ENCODE data around the gene SMG7.

The SMG7 gene

GRCh38 chr1:183546427-183546826, 74.1 kb downstream of the SMG7 start:
- H3K4me1 ChIP-seq = peaks cover 5% of the 10 kb centered on the region; the same call in 1 of the 2 replicates
- peaks cover 92% of the 10 kb centered on the region for H3K36me3 ChIP-seq (replicated peaks)
- no peak for DNase-seq (ENCODE audit: low spot score in 2 of 2)
- H3K27me3 ChIP-seq (ENCODE audit: low read depth) = no peaks in the 10 kb centered on the region
- H3K9me3 ChIP-seq = no peaks in the 10 kb centered on the region
- in situ Hi-C loops (cut with MboI; ENCODE audit: low sequenced_read_pairs) = no loop called here
- no peak overlapping the region for H3K4me3 ChIP-seq

GRCh38 chr1:183548116-183548515, 75.8 kb downstream of the SMG7 start:
- no peak for DNase-seq (ENCODE audit: low spot score in 2 of 2)
- no peak overlapping the region for H3K4me3 ChIP-seq
- H3K9me3 ChIP-seq = no peaks in the 10 kb centered on the region
- in situ Hi-C loops (cut with MboI; ENCODE audit: low sequenced_read_pairs) = no loop called here
- H3K27me3 ChIP-seq (ENCODE audit: low read depth) = no peaks in the 10 kb centered on the region
- H3K4me1 ChIP-seq = peaks cover 5% of the 10 kb centered on the region; the same call in 1 of the 2 replicates
- H3K36me3 ChIP-seq (replicated peaks) = peaks cover 94% of the 10 kb centered on the region

GRCh38 chr1:183550915-183551314, 78.6 kb downstream of the SMG7 start:
- H3K27me3 ChIP-seq (ENCODE audit: low read depth) = no peaks in the 10 kb centered on the region
- H3K4me3 ChIP-seq = no peak overlapping the region
- H3K36me3 ChIP-seq (replicated peaks) = peaks cover 78% of the 10 kb centered on the region
- in situ Hi-C loops (cut with MboI; ENCODE audit: low sequenced_read_pairs) = no loop called here
- H3K4me1 ChIP-seq = 0 out of 2 replicates have a peak, but pooled peaks cover 5% of the 10 kb centered on the region
- H3K9me3 ChIP-seq = no peaks in the 10 kb centered on the region
- no peak for DNase-seq (ENCODE audit: low spot score in 2 of 2)

GRCh38 chr1:183551924-183552323, 79.6 kb downstream of the SMG7 start:
- Histone ChIP-seq H3K9me3 (no peaks in the 10 kb centered on the region), H3K4me1 (no peaks in the 10 kb centered on the region), H3K36me3 (replicated peaks) (peaks cover 69% of the 10 kb centered on the region), H3K4me3 (no peak overlapping the region), H3K27me3 (ENCODE audit: low read depth) (no peaks in the 10 kb centered on the region)
- in situ Hi-C loops (cut with MboI; ENCODE audit: low sequenced_read_pairs) = no loop called here
- no peak for DNase-seq (ENCODE audit: low spot score in 2 of 2)

DNA sequence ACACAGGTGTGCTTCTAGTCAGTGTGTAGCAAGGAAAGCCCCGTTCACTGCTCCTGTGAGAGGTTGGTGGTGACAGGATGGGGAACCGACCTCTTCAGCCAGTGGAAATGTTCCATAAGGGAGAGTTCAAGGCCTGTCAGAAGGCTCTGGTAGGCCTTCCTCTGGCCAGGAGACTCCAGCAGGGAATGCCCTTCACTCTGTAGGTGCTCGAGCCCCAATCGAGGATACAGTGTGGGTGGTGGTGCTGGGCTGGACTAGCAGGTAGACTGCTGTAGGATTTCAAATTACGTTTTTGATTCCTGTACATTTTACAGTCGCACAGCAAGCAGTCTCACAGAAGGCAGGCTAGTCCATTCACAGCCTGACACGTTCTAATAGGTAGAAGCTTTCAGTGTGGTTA, 80.1 kb downstream of the SMG7 start:
- in situ Hi-C loops (cut with MboI; ENCODE audit: low sequenced_read_pairs) = no loop called here
- H3K4me1 ChIP-seq = no peaks in the 10 kb centered on the region
- no peaks in the 10 kb centered on the region for H3K9me3 ChIP-seq
- H3K36me3 ChIP-seq (replicated peaks) = peaks cover 65% of the 10 kb centered on the region
- H3K27me3 ChIP-seq (ENCODE audit: low read depth) = no peaks in the 10 kb centered on the region
- no peak overlapping the region for H3K4me3 ChIP-seq
- no peak for DNase-seq (ENCODE audit: low spot score in 2 of 2)

- H3K36me3 ChIP-seq (replicated peaks) = peaks cover 60% of the 10 kb centered on the region
- H3K27me3 ChIP-seq (ENCODE audit: low read depth) = no peaks in the 10 kb centered on the region
- H3K4me1 ChIP-seq = no peaks in the 10 kb centered on the region
- no peak overlapping the region for H3K4me3 ChIP-seq
- H3K9me3 ChIP-seq = no peaks in the 10 kb centered on the region
- no peak for DNase-seq (ENCODE audit: low spot score in 2 of 2)
- in situ Hi-C loops (cut with MboI; ENCODE audit: low sequenced_read_pairs) = no loop called here
Observed at GRCh38 chr1:183552891-183553290, 80.6 kb downstream of the SMG7 start.

- Histone ChIP-seq H3K36me3 (replicated peaks) (peaks cover 56% of the 10 kb centered on the region), H3K4me3 (no peak overlapping the region), H3K9me3 (no peaks in the 10 kb centered on the region), H3K27me3 (ENCODE audit: low read depth) (no peaks in the 10 kb centered on the region), H3K4me1 (no peaks in the 10 kb centered on the region)
- no peak for DNase-seq (ENCODE audit: low spot score in 2 of 2)
- in situ Hi-C loops (cut with MboI; ENCODE audit: low sequenced_read_pairs) = no loop called here
Observed at GRCh38 chr1:183553331-183553730, 81.0 kb downstream of the SMG7 start.

- Histone ChIP-seq H3K36me3 (replicated peaks) (peaks cover 51% of the 10 kb centered on the region), H3K9me3 (no peaks in the 10 kb centered on the region), H3K27me3 (ENCODE audit: low read depth) (no peaks in the 10 kb centered on the region), H3K4me3 (no peak overlapping the region), H3K4me1 (no peaks in the 10 kb centered on the region)
- no peak for DNase-seq (ENCODE audit: low spot score in 2 of 2)
- in situ Hi-C loops (cut with MboI; ENCODE audit: low sequenced_read_pairs) = no loop called here
Observed at GRCh38 chr1:183553764-183554163, 81.5 kb downstream of the SMG7 start.

GRCh38 chr1:183554577-183554976, 82.3 kb downstream of the SMG7 start:
- in situ Hi-C loops (cut with MboI; ENCODE audit: low sequenced_read_pairs) = no loop called here
- no peak for DNase-seq (ENCODE audit: low spot score in 2 of 2)
- Histone ChIP-seq H3K4me1 (no peaks in the 10 kb centered on the region), H3K36me3 (replicated peaks) (peaks cover 43% of the 10 kb centered on the region), H3K27me3 (ENCODE audit: low read depth) (no peaks in the 10 kb centered on the region), H3K4me3 (no peak overlapping the region), H3K9me3 (no peaks in the 10 kb centered on the region)

GRCh38 chr1:183559061-183559460, 86.8 kb downstream of the SMG7 start:
- in situ Hi-C loops (cut with MboI; ENCODE audit: low sequenced_read_pairs) = no loop called here
- no peaks in the 10 kb centered on the region for H3K4me1 ChIP-seq
- no peak overlapping the region for H3K4me3 ChIP-seq
- no peaks in the 10 kb centered on the region for H3K9me3 ChIP-seq
- H3K27me3 ChIP-seq (ENCODE audit: low read depth) = no peaks in the 10 kb centered on the region
- no peak for DNase-seq (ENCODE audit: low spot score in 2 of 2)
- H3K36me3 ChIP-seq (replicated peaks) = peaks cover 9% of the 10 kb centered on the region; the same call in 1 of the 2 replicates

- Histone ChIP-seq H3K4me1 (no peaks in the 10 kb centered on the region), H3K36me3 (replicated peaks) (no peaks in the 10 kb centered on the region), H3K27me3 (ENCODE audit: low read depth) (no peaks in the 10 kb centered on the region), H3K9me3 (no peaks in the 10 kb centered on the region), H3K4me3 (no peak overlapping the region)
- in situ Hi-C loops (cut with MboI; ENCODE audit: low sequenced_read_pairs) = no loop called here
- no peak for DNase-seq (ENCODE audit: low spot score in 2 of 2)
Observed at GRCh38 chr1:183562701-183563100, 90.4 kb downstream of the SMG7 start.

GRCh38 chr1:183565261-183565660, 93.0 kb downstream of the SMG7 start:
- Histone ChIP-seq H3K9me3 (no peaks in the 10 kb centered on the region), H3K4me3 (no peak overlapping the region), H3K27me3 (ENCODE audit: low read depth) (no peaks in the 10 kb centered on the region), H3K36me3 (replicated peaks) (no peaks in the 10 kb centered on the region), H3K4me1 (no peaks in the 10 kb centered on the region)
- DNase-seq (ENCODE audit: low spot score in 2 of 2) = no peak
- in situ Hi-C loops (cut with MboI; ENCODE audit: low sequenced_read_pairs) = no loop called here

- H3K27me3 ChIP-seq (ENCODE audit: low read depth) = no peaks in the 10 kb centered on the region
- in situ Hi-C loops (cut with MboI; ENCODE audit: low sequenced_read_pairs) = no loop called here
- no peaks in the 10 kb centered on the region for H3K4me1 ChIP-seq
- DNase-seq (ENCODE audit: low spot score in 2 of 2) = no peak
- no peaks in the 10 kb centered on the region for H3K9me3 ChIP-seq
- H3K36me3 ChIP-seq (replicated peaks) = no peaks in the 10 kb centered on the region
- no peak overlapping the region for H3K4me3 ChIP-seq
Observed at GRCh38 chr1:183566026-183566425, 93.7 kb downstream of the SMG7 start.

DNA sequence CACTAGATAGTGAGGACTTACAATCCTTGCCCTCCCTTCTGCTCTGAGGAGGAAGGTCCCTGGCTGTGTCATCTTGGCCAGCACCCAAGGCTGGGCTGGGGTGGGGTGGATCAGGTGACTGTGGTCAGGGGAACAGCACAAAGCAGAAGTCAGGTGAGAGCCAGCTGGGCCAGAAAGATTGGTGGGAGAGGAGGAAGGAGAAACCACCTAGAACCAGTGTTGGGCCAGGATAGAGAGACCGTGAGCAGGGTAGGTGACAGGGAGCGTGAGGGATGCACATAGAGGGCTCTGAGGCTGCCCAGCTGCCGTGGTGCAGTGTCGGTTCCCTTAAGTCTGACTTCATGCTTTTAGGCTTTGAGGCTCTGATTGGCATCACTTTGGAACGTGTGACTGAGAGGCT, 95.3 kb downstream of the SMG7 start:
- no peak for DNase-seq (ENCODE audit: low spot score in 2 of 2)
- H3K9me3 ChIP-seq = no peaks in the 10 kb centered on the region
- H3K4me1 ChIP-seq = no peaks in the 10 kb centered on the region
- no peaks in the 10 kb centered on the region for H3K36me3 ChIP-seq (replicated peaks)
- in situ Hi-C loops (cut with MboI; ENCODE audit: low sequenced_read_pairs) = no loop called here
- no peaks in the 10 kb centered on the region for H3K27me3 ChIP-seq (ENCODE audit: low read depth)
- no peak overlapping the region for H3K4me3 ChIP-seq

Data from HAP-1 (cell line).